ENCODE data around the gene REXO1.
"Not testable (repeated sequence)": the region's sequence is repeated elsewhere in the genome, so short reads cannot be mapped to it uniquely, and the experiment has no call there.

Gene REXO1

DNA sequence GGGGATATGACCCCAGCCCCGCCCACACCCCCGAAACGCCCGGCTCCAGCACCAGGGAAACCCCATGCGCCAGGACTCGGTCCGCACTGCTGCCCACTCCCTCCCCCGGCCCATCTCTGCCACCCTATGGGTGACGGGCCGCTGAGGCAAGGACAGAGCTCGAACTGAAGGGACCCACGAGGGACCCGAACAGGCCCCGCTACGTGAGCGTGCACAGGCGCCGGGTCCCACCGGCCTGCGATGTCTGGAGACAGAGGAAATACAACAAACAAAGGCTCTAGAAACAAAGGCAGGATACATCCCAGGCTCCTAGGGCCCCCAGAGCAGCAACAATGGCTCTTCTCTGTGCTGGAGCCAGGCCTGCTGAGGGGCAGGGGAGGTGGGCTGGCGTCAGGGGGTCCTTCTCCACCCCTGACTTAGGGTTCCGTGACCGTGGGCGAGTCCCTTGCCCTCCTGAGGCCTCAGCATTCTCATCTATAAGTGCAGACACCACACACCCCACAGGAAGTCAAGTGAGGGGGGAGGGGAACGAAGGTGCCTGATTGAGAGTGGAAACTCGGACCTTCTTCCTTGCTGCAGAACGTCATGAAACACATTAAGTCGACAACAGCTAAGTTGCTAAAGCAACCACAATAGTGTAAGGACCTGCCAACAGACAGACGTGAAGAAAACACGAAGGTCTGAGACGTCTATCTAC lies 34.0 kb upstream of the REXO1 start:
- DNase-seq: no peak
- peaks cover 9 to 11% of the 10 kb centered on the region in 2 donors for H3K36me3 Mint-ChIP-seq

GRCh38 chr19:1881393-1882088 lies 33.3 kb upstream of the REXO1 start:
- not testable (repeated sequence) for H3K27me3 Mint-ChIP-seq; H3K27ac Mint-ChIP-seq; DNase-seq; ATAC-seq (replicated peaks); H3K4me3 Mint-ChIP-seq; H3K9me3 Mint-ChIP-seq
- peaks cover 9 to 11% of the 10 kb centered on the region in 2 donors for H3K36me3 Mint-ChIP-seq
- peaks cover 27 to 31% of the 10 kb centered on the region in 2 donors for H3K4me1 Mint-ChIP-seq

More for the DNA sequence above, 34.0 kb upstream of the REXO1 start:
- Mint-ChIP-seq H3K27me3 (no peaks in the 10 kb centered on the region), H3K27ac (peak overlapping the region; percentile 83), H3K9me3 (no peaks in the 10 kb centered on the region), H3K4me1 (peaks cover 30 to 34% of the 10 kb centered on the region in 2 donors), H3K4me3 (peak overlapping the region; percentile 95 to 98)
- ATAC-seq (replicated peaks): no peak

DNA sequence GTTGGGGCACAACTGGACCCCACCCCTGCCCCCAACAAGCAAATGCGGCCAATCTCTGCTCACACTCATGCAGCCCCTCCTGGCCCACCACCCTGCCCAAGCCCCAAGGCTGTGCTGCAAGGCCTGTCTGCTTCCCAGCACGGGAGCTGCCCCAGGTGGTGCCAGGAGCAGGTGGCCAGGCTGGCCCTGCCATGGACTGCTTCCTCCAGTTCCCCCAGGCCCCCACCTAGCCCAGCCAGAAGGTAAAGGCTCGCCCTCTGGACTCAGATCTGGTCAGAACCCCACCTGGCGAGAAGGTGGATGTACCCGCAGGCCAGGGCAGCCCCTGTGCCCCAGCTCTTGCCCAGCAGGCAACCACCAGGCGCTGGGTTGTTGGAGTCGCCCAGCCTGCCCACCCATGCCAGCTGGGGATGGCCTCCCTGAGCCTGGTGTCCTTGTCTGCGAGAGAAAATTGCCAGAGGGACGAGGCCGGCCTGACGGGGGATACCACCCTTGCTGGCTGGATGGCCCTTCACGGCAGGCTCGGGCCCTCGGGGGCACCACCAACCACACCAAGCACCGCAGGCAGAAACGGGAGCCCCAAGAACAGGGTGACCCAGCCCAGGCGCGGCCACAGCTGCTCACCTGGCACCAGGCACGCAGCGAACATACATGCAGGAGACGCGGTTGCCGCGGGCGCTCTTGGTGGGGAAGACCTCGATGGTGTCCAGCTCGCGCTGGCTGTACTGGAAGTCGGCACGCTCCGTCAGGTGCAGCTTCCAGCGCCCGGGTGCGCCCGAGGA lies 32.5 kb upstream of the REXO1 start:
- DNase-seq: no peak
- Mint-ChIP-seq H3K36me3 (peaks cover 9 to 11% of the 10 kb centered on the region in 2 donors), H3K27ac (peak overlapping the region; percentile 9), H3K9me3 (no peaks in the 10 kb centered on the region), H3K4me1 (peaks cover 27 to 35% of the 10 kb centered on the region in 2 donors), H3K4me3 (no peak overlapping the region), H3K27me3 (no peaks in the 10 kb centered on the region)
- no peak for ATAC-seq (replicated peaks)

GRCh38 chr19:1879982-1880381 lies 31.7 kb upstream of the REXO1 start:
- not testable (repeated sequence) for H3K9me3 Mint-ChIP-seq; H3K4me3 Mint-ChIP-seq; H3K27me3 Mint-ChIP-seq; DNase-seq; H3K27ac Mint-ChIP-seq; ATAC-seq (replicated peaks)
- Mint-ChIP-seq H3K4me1 (peaks cover 28 to 40% of the 10 kb centered on the region in 2 donors), H3K36me3 (peaks cover 14% of the 10 kb centered on the region in 2 donors)

DNA sequence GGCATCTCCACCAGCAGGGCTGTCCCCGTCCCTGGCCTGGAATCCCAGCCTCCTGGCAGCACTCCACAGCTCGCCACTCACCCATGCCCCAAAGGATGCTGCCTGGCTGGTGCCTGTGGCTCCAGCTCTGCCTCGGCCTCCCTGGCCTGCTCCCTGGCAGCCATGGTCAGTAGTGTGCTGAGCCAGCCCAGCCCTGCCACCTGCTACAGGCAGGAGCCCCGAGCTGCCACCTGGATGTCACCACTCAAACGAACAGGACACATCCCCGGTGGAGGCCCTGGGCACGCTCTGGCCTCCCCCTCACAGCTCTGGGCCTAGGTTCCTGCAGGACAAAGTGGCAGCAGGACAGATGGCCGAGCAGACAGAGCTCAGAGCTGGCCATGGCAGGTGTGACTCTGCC lies 30.3 kb upstream of the REXO1 start:
- not testable (repeated sequence) for ATAC-seq (replicated peaks); H3K9me3 Mint-ChIP-seq; H3K4me3 Mint-ChIP-seq; H3K27ac Mint-ChIP-seq; H3K27me3 Mint-ChIP-seq; DNase-seq
- Mint-ChIP-seq H3K4me1 (peaks cover 24 to 42% of the 10 kb centered on the region in 2 donors), H3K36me3 (peaks cover 13 to 15% of the 10 kb centered on the region in 2 donors)

GRCh38 chr19:1877280-1877660 lies 29.0 kb upstream of the REXO1 start:
- DNase-seq; H3K4me3 Mint-ChIP-seq; H3K27ac Mint-ChIP-seq; H3K27me3 Mint-ChIP-seq; H3K9me3 Mint-ChIP-seq; ATAC-seq (replicated peaks): not testable (repeated sequence)
- H3K36me3 Mint-ChIP-seq: peaks cover 18 to 22% of the 10 kb centered on the region in 2 donors
- H3K4me1 Mint-ChIP-seq: peaks cover 14 to 41% of the 10 kb centered on the region in 2 donors

DNA sequence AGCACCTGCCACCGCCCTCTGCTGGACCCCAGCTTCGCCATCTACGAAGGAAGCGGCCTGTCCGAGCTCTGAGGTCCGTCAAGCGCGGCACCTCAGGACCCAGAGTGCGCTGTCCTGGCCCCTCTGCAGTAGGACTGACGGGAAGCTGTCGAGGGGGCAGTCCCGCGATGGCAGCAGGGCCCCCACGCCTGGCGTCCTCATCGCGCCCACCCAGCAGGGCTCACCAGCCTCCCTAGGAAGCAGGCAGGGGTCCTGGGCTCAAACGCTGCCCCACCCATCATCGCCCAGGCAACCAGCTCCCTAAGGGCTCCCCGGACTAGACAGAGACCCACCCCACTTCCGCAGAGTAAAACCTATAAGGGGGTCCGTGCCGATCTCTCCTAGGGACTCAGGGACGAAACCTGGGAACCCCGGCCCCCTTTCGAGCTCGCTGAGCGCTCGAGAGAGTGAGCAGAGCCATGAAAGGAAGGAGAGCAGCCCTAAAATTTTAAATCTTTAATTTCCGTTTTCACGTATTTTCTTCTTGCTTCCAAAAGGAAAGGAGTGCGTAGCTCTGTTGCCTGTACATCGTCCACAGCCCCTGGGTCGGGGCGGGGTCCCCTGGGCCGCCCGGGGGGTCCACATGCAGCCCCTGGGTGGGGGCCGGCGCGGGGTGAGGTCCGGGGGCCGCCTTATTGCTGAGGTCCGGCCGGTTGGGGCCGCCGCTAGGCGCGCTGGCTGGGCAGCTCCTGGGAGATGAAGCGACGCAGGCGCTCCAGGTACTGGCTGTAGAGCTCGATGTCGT lies 28.4 kb upstream of the REXO1 start:
- Mint-ChIP-seq H3K36me3 (peaks cover 18 to 22% of the 10 kb centered on the region in 2 donors), H3K4me1 (peaks cover 9 to 37% of the 10 kb centered on the region in 2 donors), H3K4me3 (peak overlapping the region; percentile 98 to 100), H3K27ac (peak overlapping the region; percentile 99)
- ATAC-seq (replicated peaks): peak; percentile 21 to 24
- not testable (repeated sequence) for DNase-seq, H3K9me3 Mint-ChIP-seq, H3K27me3 Mint-ChIP-seq

- H3K27ac Mint-ChIP-seq: peak overlapping the region; percentile 99
- H3K9me3 Mint-ChIP-seq: no peaks in the 10 kb centered on the region
- DNase-seq: peak; percentile 85
- peaks cover 9 to 37% of the 10 kb centered on the region in 2 donors for H3K4me1 Mint-ChIP-seq
- peaks cover 19 to 22% of the 10 kb centered on the region in 2 donors for H3K36me3 Mint-ChIP-seq
- peak; percentile 96 to 97 for ATAC-seq (replicated peaks)
- peak overlapping the region; percentile 98 to 100 for H3K4me3 Mint-ChIP-seq
- H3K27me3 Mint-ChIP-seq: no peaks in the 10 kb centered on the region
Measured at GRCh38 chr19:1875646-1876495, 27.6 kb upstream of the REXO1 start.

DNA sequence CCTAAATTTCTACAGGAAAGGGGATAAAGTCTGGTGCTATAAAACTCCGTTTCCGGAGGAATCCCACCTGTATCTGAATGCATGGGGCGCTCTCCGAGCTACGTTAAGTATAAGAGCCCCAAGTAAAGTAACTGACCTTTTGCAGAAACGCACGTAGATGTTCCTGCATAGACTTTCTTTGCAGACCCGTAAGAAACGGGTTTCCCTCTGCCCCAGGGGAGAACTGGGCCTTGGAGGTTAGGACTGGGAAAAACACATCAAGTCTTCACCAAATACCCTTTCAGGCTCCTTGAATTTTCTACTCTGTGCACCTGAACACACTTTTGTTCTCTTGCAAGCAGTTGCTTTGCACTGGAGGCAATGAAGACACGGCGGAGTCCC lies 27.0 kb upstream of the REXO1 start:
- Mint-ChIP-seq H3K4me3 (peak overlapping the region; percentile 98 to 100), H3K36me3 (peaks cover 25 to 26% of the 10 kb centered on the region in 2 donors), H3K4me1 (peaks cover 12 to 43% of the 10 kb centered on the region in 2 donors), H3K27ac (peak overlapping the region; percentile 99)
- not testable (repeated sequence) for H3K9me3 Mint-ChIP-seq, DNase-seq, H3K27me3 Mint-ChIP-seq
- peak; percentile 2 to 14 for ATAC-seq (replicated peaks)

- H3K36me3 Mint-ChIP-seq: peaks cover 25 to 28% of the 10 kb centered on the region in 2 donors
- no peak for ATAC-seq (replicated peaks)
- no peaks in the 10 kb centered on the region for H3K27me3 Mint-ChIP-seq
- DNase-seq: no peak
- H3K4me3 Mint-ChIP-seq: peak overlapping the region; percentile 98 to 100
- no peaks in the 10 kb centered on the region for H3K9me3 Mint-ChIP-seq
- peaks cover 12 to 44% of the 10 kb centered on the region in 2 donors for H3K4me1 Mint-ChIP-seq
- peak overlapping the region; percentile 99 for H3K27ac Mint-ChIP-seq
Measured at GRCh38 chr19:1874554-1875185, 26.4 kb upstream of the REXO1 start.

- Mint-ChIP-seq H3K4me1 (peaks cover 12 to 44% of the 10 kb centered on the region in 2 donors), H3K27me3 (no peaks in the 10 kb centered on the region), H3K4me3 (peak overlapping the region; percentile 98 to 100), H3K27ac (peak overlapping the region; percentile 76), H3K36me3 (peaks cover 25 to 29% of the 10 kb centered on the region in 2 donors), H3K9me3 (no peaks in the 10 kb centered on the region)
- no peak for DNase-seq
- no peak for ATAC-seq (replicated peaks)
Measured at GRCh38 chr19:1873524-1874473, 25.5 kb upstream of the REXO1 start.
